ENCODE measurements around the gene ZYG11A.
"Not testable (repeated sequence)": the region's sequence is repeated elsewhere in the genome, so short reads cannot be mapped to it uniquely, and the experiment has no call there.

The ZYG11A gene

DNA sequence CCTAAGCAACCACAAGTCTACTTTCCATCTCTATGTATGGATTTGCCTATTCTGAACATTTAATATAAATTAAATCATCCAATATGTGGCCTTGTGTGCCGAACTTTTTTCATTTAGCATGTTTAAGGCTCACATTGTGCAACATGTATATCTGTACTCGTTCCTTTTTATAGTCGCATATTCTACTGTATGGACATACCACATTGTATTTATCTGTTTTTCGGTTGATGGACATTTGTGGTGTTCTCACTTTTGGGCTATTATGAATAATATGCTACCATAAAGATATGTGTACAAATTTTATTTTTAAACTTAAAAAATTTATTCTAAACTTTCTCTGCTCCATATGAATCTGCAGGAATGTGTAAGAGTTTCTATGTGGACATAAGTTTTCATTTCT is 13.0 kb downstream of the ZYG11A start:
- no peak for DNase-seq (ENCODE audit: low read depth)
- in situ Hi-C loops (cut with HindIII; ENCODE audit: low sequenced_read_pairs) = no loop called here
- no peak overlapping the region for H3K4me3 ChIP-seq (ENCODE audit: low read depth, low read length)
- TF ChIP-seq, protein P1, sequence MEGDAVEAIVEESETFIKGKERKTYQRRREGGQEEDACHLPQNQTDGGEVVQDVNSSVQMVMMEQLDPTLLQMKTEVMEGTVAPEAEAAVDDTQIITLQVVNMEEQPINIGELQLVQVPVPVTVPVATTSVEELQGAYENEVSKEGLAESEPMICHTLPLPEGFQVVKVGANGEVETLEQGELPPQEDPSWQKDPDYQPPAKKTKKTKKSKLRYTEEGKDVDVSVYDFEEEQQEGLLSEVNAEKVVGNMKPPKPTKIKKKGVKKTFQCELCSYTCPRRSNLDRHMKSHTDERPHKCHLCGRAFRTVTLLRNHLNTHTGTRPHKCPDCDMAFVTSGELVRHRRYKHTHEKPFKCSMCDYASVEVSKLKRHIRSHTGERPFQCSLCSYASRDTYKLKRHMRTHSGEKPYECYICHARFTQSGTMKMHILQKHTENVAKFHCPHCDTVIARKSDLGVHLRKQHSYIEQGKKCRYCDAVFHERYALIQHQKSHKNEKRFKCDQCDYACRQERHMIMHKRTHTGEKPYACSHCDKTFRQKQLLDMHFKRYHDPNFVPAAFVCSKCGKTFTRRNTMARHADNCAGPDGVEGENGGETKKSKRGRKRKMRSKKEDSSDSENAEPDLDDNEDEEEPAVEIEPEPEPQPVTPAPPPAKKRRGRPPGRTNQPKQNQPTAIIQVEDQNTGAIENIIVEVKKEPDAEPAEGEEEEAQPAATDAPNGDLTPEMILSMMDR (IDR thresholded peaks at IDR 0.05; ENCODE audit: low read depth, low read length, missing control alignments) = no peak

- no peak overlapping the region for H3K4me3 ChIP-seq (ENCODE audit: low read depth, low read length)
- in situ Hi-C loops (cut with HindIII; ENCODE audit: low sequenced_read_pairs) = no loop called here
- TF ChIP-seq, protein P1 (IDR thresholded peaks at IDR 0.05; ENCODE audit: low read depth, low read length, missing control alignments) = no peak
- DNase-seq (ENCODE audit: low read depth) = no peak
Observed at GRCh38 chr1:52856026-52856425, 13.5 kb downstream of the ZYG11A start.

GRCh38 chr1:52857443-52857842 is 14.9 kb downstream of the ZYG11A start:
- in situ Hi-C loops (cut with HindIII; ENCODE audit: low sequenced_read_pairs) = no loop called here
- no peak overlapping the region for H3K4me3 ChIP-seq (ENCODE audit: low read depth, low read length)
- no peak for DNase-seq (ENCODE audit: low read depth)
- TF ChIP-seq, protein P1 (IDR thresholded peaks at IDR 0.05; ENCODE audit: low read depth, low read length, missing control alignments) = no peak

- H3K4me3 ChIP-seq (ENCODE audit: low read depth, low read length) = no peak overlapping the region
- in situ Hi-C loops (cut with HindIII; ENCODE audit: low sequenced_read_pairs) = no loop called here
- no peak for DNase-seq (ENCODE audit: low read depth)
- TF ChIP-seq, protein P1 (IDR thresholded peaks at IDR 0.05; ENCODE audit: low read depth, low read length, missing control alignments) = no peak
Observed at GRCh38 chr1:52862666-52863458, 20.3 kb downstream of the ZYG11A start.

- TF ChIP-seq, protein P1 (IDR thresholded peaks at IDR 0.05; ENCODE audit: low read depth, low read length, missing control alignments) = no peak
- in situ Hi-C loops (cut with HindIII; ENCODE audit: low sequenced_read_pairs) = no loop called here
- no peak for DNase-seq (ENCODE audit: low read depth)
- H3K4me3 ChIP-seq (ENCODE audit: low read depth, low read length) = no peak overlapping the region
Observed at GRCh38 chr1:52867087-52867863, 24.7 kb downstream of the ZYG11A start.

DNA sequence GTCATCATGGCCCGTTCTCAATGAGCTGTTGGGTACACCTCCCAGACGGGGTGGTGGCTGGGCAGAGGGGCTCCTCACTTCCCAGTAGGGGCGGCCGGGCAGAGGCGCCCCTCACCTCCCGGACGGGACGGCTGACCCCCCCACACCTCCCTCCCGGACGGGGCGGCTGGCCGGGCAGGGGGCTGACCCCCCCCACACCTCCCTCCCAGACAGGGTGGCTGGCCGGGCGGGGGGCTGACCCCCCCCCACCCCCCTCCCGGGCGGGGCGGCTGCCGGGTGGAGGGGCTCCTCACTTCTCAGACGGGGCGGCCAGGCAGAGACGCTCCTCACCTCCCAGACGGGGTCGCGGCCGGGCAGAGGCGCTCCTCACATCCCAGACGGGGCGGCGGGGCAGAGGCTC is 27.2 kb downstream of the ZYG11A start:
- H3K4me3 ChIP-seq (ENCODE audit: low read depth, low read length); in situ Hi-C loops (cut with HindIII; ENCODE audit: low sequenced_read_pairs); DNase-seq (ENCODE audit: low read depth): not testable (repeated sequence)

DNA sequence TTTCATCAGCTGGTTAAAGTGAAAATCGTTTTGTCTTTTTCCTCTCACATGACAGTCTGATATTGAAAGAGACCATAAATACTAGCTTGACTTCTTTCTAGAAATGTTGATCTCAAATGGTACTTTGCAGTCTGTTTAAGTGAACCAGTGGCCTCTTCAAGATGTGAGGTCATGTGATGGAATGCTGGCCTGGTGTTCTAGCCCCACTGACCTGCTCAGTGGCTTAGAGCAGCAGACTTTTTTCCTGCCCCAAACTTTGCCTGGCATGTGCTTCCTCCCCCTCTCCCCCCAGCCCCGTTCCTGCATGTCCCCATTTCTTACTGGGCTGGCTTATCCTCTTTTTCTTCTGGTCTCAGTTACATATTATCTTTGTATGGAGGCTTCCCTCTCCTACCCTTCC is 34.3 kb downstream of the ZYG11A start:
- in situ Hi-C loops (cut with HindIII; ENCODE audit: low sequenced_read_pairs) = no loop called here
- no peak overlapping the region for H3K4me3 ChIP-seq (ENCODE audit: low read depth, low read length)
- TF ChIP-seq, protein P1 (IDR thresholded peaks at IDR 0.05; ENCODE audit: low read depth, low read length, missing control alignments) = no peak
- DNase-seq (ENCODE audit: low read depth) = no peak
